H9 (cell line): ENCODE measurements around the gene GPHN. TPM values are rescaled to one million over a fixed set of nuclear protein-coding genes. Genes with fewer than 3 reads are reported as not detected.

Experiments
- DNase-seq: peaks from one replicate; pipeline ENCODE4 v3.0.0-alpha.2; 2017
- H2AFZ ChIP-seq: one replicate; pipeline ENCODE4 v1.6.1; 2013; ENCODE audit warnings: mild to moderate bottlenecking, low read length, control low read depth, moderate library complexity
- H2AK5ac ChIP-seq: 2 replicates; pipeline ENCODE4 v1.6.1; 2013; ENCODE audit warnings: low read length, control low read depth, mixed read lengths; ENCODE audit not compliant: insufficient read length
- H2BK120ac ChIP-seq: one replicate; pipeline ENCODE4 v1.6.1; 2013; ENCODE audit warnings: low read depth, mild to moderate bottlenecking, low read length, control low read depth, inconsistent platforms; ENCODE audit not compliant: poor library complexity, severe bottlenecking
- H2BK12ac ChIP-seq: 2 replicates; pipeline ENCODE4 v1.6.1; 2013; ENCODE audit warnings: low read length, control low read depth, mixed read lengths, low read depth; ENCODE audit not compliant: insufficient read length
- H2BK15ac ChIP-seq: 2 replicates; pipeline ENCODE4 v1.6.1; 2013; ENCODE audit warnings: low read depth, low read length, control low read depth
- H2BK20ac ChIP-seq: one replicate; pipeline ENCODE4 v1.6.1; 2013; ENCODE audit warnings: low read depth, mild to moderate bottlenecking, low read length, control low read depth, inconsistent platforms; ENCODE audit not compliant: poor library complexity, severe bottlenecking
- H2BK5ac ChIP-seq: 2 replicates; pipeline ENCODE4 v1.6.1; 2013; ENCODE audit warnings: low read length, control low read depth, mixed read lengths; ENCODE audit not compliant: insufficient read length
- H3K14ac ChIP-seq: 2 replicates; pipeline ENCODE4 v1.6.1; 2013; ENCODE audit warnings: low read length, control low read depth; ENCODE audit not compliant: insufficient read depth
- H3K18ac ChIP-seq: 2 replicates; pipeline ENCODE4 v1.6.1; 2013; ENCODE audit warnings: low read depth, mild to moderate bottlenecking, mixed read lengths, low read length, control low read depth; ENCODE audit not compliant: insufficient read length
- H3K23ac ChIP-seq: 2 replicates; pipeline ENCODE4 v1.6.1; 2013; ENCODE audit warnings: low read length, control low read depth, mixed read lengths, low read depth; ENCODE audit not compliant: insufficient read length
- H3K23me2 ChIP-seq: 2 replicates; pipeline ENCODE4 v1.6.1; 2013; ENCODE audit warnings: low read depth, mild to moderate bottlenecking, mixed read lengths, low read length, control low read depth; ENCODE audit not compliant: insufficient read length, poor library complexity, severe bottlenecking
- H3K27ac ChIP-seq: 2 replicates; pipeline ENCODE4 v1.5.1; 2013; ENCODE audit warnings: low read length, control low read depth, mixed read lengths, low read depth; ENCODE audit not compliant: insufficient read length
- H3K27me3 ChIP-seq: 2 replicates; pipeline ENCODE4 v1.6.1; 2013; ENCODE audit warnings: low read length, control low read depth, inconsistent platforms; ENCODE audit not compliant: insufficient read depth
- H3K4ac ChIP-seq: 2 replicates; pipeline ENCODE4 v1.6.1; 2013; ENCODE audit warnings: low read depth, mild to moderate bottlenecking, control low read depth, inconsistent platforms, low read length, moderate library complexity
- H3K4me1 ChIP-seq: 2 replicates; pipeline ENCODE4 v1.6.1; 2013; ENCODE audit warnings: low read length, control low read depth, inconsistent platforms; ENCODE audit not compliant: insufficient read depth
- H3K4me2 ChIP-seq: 2 replicates; pipeline ENCODE4 v1.6.1; 2013; ENCODE audit warnings: low read length, control low read depth, mixed read lengths; ENCODE audit not compliant: insufficient read length, insufficient read depth
- H3K56ac ChIP-seq: 2 replicates; pipeline ENCODE4 v1.6.1; 2013; ENCODE audit warnings: low read depth, mild to moderate bottlenecking, mixed read lengths, low read length, control low read depth; ENCODE audit not compliant: insufficient read length
- H3K79me1 ChIP-seq: 2 replicates; pipeline ENCODE4 v1.6.1; 2013; ENCODE audit warnings: low read depth, mild to moderate bottlenecking, moderate library complexity, low read length, control low read depth, inconsistent platforms; ENCODE audit not compliant: insufficient read depth, poor library complexity, severe bottlenecking
- H3K79me2 ChIP-seq: 2 replicates; pipeline ENCODE4 v1.6.1; 2013; ENCODE audit warnings: low read length, control low read depth, inconsistent platforms; ENCODE audit not compliant: insufficient read depth
- H3K9ac ChIP-seq: 2 replicates; pipeline ENCODE4 v1.6.1; 2013; ENCODE audit warnings: low read length, control low read depth, mixed read lengths; ENCODE audit not compliant: insufficient read length; ENCODE audit errors: extremely low read depth
- H3K9me3 ChIP-seq: one replicate; pipeline ENCODE4 v1.6.1; 2013; ENCODE audit warnings: low read depth, low read length, inconsistent platforms; ENCODE audit not compliant: control insufficient read depth
- H3T11ph ChIP-seq: one replicate; pipeline ENCODE4 v1.6.1; 2013; ENCODE audit warnings: mild to moderate bottlenecking, low read length, control low read depth, inconsistent platforms
- H4K20me1 ChIP-seq: one replicate; pipeline ENCODE4 v1.6.1; 2013; ENCODE audit not compliant: control insufficient read depth, insufficient read length, insufficient read depth
- H4K5ac ChIP-seq: 2 replicates; pipeline ENCODE4 v1.6.1; 2013; ENCODE audit warnings: low read depth, mild to moderate bottlenecking, mixed read lengths, low read length, control low read depth; ENCODE audit not compliant: insufficient read length
- H4K8ac ChIP-seq: replicated peaks from 2 replicates; pipeline ENCODE4 v1.6.1; 2013; ENCODE audit warnings: low read length, control low read depth, mixed read lengths, low read depth; ENCODE audit not compliant: insufficient read length
- H4K91ac ChIP-seq: 2 replicates; pipeline ENCODE4 v1.6.1; 2013; ENCODE audit warnings: low read depth, mild to moderate bottlenecking, moderate library complexity, mixed read lengths, low read length, control low read depth; ENCODE audit not compliant: insufficient read length
- H3K27ac Mint-ChIP-seq, 3 experiments: 2 replicates in 2 of 3; 3 replicates in 1 of 3; pipeline ENCODE4 v1.8.0; 2020 to 2021; ENCODE audit warnings: mixed read lengths in 3 of 3, mild to moderate bottlenecking in 1 of 3, moderate library complexity in 1 of 3
- H3K27me3 Mint-ChIP-seq: 2 replicates; pipeline ENCODE4 v1.8.0; 2021; ENCODE audit warnings: low read depth, mild to moderate bottlenecking, moderate library complexity, mixed read lengths
- H3K36me3 Mint-ChIP-seq, 3 experiments: 2 replicates in 2 of 3; 3 replicates in 1 of 3; pipeline ENCODE4 v1.8.0; 2020 to 2021; ENCODE audit warnings: low read depth in 3 of 3, mixed read lengths in 3 of 3; ENCODE audit not compliant: insufficient read depth in 1 of 3
- H3K4me1 Mint-ChIP-seq, 2 experiments: 2 replicates each; pipeline ENCODE4 v1.8.0; 2020; ENCODE audit warnings: mixed read lengths in 2 of 2
- H3K4me3 Mint-ChIP-seq, 2 experiments: 2 replicates in 1 of 2; 3 replicates in 1 of 2; pipeline ENCODE4 v1.8.0; 2020 to 2021; ENCODE audit warnings: mild to moderate bottlenecking in 2 of 2, mixed read lengths in 2 of 2, moderate library complexity in 1 of 2
- H3K9me3 Mint-ChIP-seq, 2 experiments: 2 replicates in 1 of 2; 3 replicates in 1 of 2; pipeline ENCODE4 v1.8.0; 2020; ENCODE audit warnings: mild to moderate bottlenecking in 2 of 2, mixed read lengths in 2 of 2, moderate library complexity in 1 of 2
- CTCF ChIP-seq: fragments of 200-600 bp; sonication (generic); conservative IDR thresholded peaks from 3 replicates; pipeline ENCODE4 v1.8.0; 2021; ENCODE audit warnings: antibody characterized with exemption, mild to moderate bottlenecking
- WGBS: extraction: QIAGEN DNeasy Blood & Tissue Kit; methylation state at CpG from one replicate; pipeline ENCODE4 v1.1.7; 2013; ENCODE audit warnings: missing lambda C conversion rate, low lambda C conversion rate, mixed read lengths; ENCODE audit not compliant: insufficient read length; ENCODE audit errors: extremely low coverage; 5-methylcytosine and 5-hydroxymethylcytosine counted together
- total RNA-seq: library from RNA; stranded (reverse); gene quantifications from 2 replicates; pipeline ENCODE4 v1.2.1, GENCODE V29; 2021

GPHN gene
- total RNA-seq, 1 experiment from 2014 or later = 16.1 TPM

- Histone ChIP-seq H3K23me2 (no peaks in the 10 kb centered on the region), H3K14ac (no peak overlapping the region), H3K56ac (no peak overlapping the region), H4K5ac (no peak overlapping the region), H3K9me3 (no peaks in the 10 kb centered on the region), H3K23ac (no peak overlapping the region), H2AK5ac (no peak overlapping the region), H2BK120ac (no peak overlapping the region), H3K4me2 (no peak overlapping the region), H2BK5ac (no peak overlapping the region), H3T11ph (no peak overlapping the region), H2AFZ (no peak overlapping the region), H4K20me1 (no peaks in the 10 kb centered on the region), H4K91ac (no peak overlapping the region), H3K18ac (no peak overlapping the region), H3K27ac (no peak overlapping the region), H2BK12ac (no peak overlapping the region), H2BK20ac (no peak overlapping the region), H3K79me1 (no peaks in the 10 kb centered on the region), H3K4ac (no peak overlapping the region), H3K9ac (no peak overlapping the region), H4K8ac (no peak overlapping the region), H2BK15ac (no peak overlapping the region), H3K79me2 (no peaks in the 10 kb centered on the region), H3K27me3 (no peaks in the 10 kb centered on the region), H3K4me1 (no peaks in the 10 kb centered on the region)
- Mint-ChIP-seq H3K27me3 (no peaks in the 10 kb centered on the region), H3K36me3 (no peaks in the 10 kb centered on the region), H3K9me3 (no peaks in the 10 kb centered on the region), H3K4me3 (no peak overlapping the region), H3K4me1 (no peaks in the 10 kb centered on the region), H3K27ac (no peak overlapping the region)
- no CpG with 5 or more reads among the region's 3 CpGs for WGBS
- no peak for DNase-seq
- TF ChIP-seq CTCF = no peak
Observed at GRCh38 chr14:66998013-66998412, 490.1 kb downstream of the GPHN start.
